Thoracic aorta (tissue), 2 donors: ENCODE data around the gene CD38. TPM values are rescaled to one million over a fixed set of nuclear protein-coding genes. Genes with fewer than 3 reads are reported as not detected.

Source experiments
- ATAC-seq: fragments of 150-250 bp; one replicate; pipeline ENCODE4 v1.8.0; 2017; ENCODE audit warnings: low read depth; ENCODE audit not compliant: insufficient number of reproducible peaks, low FRiP score
- DNase-seq: peaks from one replicate; pipeline ENCODE4 v3.0.0-alpha.2; 2020; ENCODE audit warnings: low spot score
- H3K27ac ChIP-seq, 2 donors: fragments of 200-600 bp; sonication (generic); 1 replicate in 1 of 2; 2 replicates in 1 of 2; pipeline ENCODE4 v1.5.1; 2016; ENCODE audit warnings: mild to moderate bottlenecking in 2 of 2, moderate library complexity in 2 of 2
- H3K27me3 ChIP-seq: fragments of 200-600 bp; sonication (generic); replicated peaks from 2 replicates; pipeline ENCODE4 v1.6.0; 2016; ENCODE audit warnings: mild to moderate bottlenecking; ENCODE audit not compliant: insufficient read depth
- H3K36me3 ChIP-seq: fragments of 200-600 bp; sonication (generic); one replicate; pipeline ENCODE4 v1.5.1; 2016
- H3K4me1 ChIP-seq, 2 donors: fragments of 200-600 bp; sonication (generic); 1 replicate in 1 of 2; 2 replicates in 1 of 2; pipeline versions ENCODE4 v1.5.1 to v1.6.0; 2016; ENCODE audit warnings: low read depth in 2 of 2, mild to moderate bottlenecking in 1 of 2; ENCODE audit not compliant: control insufficient read depth in 1 of 2
- H3K4me3 ChIP-seq: fragments of 200-600 bp; sonication (generic); 2 replicates; pipeline ENCODE4 v1.5.1; 2016; ENCODE audit warnings: mild to moderate bottlenecking
- H3K9me3 ChIP-seq: fragments of 200-600 bp; sonication (generic); 2 replicates; pipeline ENCODE4 v1.5.1; 2016
- total RNA-seq, 2 donors: library from RNA; depleted of rRNA; stranded (reverse); fragments of >200 nt; gene quantifications; one replicate each; pipeline versions ENCODE4 v1.1.0 to v1.2.3, GENCODE V29; 2016
- TF ChIP-seq, protein P1 (sequence below): fragments of 200-600 bp; sonication (generic); IDR thresholded peaks from one replicate; pipeline ENCODE4 v1.5.1; 2019; ENCODE audit warnings: antibody characterized with exemption

The CD38 gene
- total RNA-seq, 2 donors from 2014 or later: 3.2 to 7.8 TPM

DNA sequence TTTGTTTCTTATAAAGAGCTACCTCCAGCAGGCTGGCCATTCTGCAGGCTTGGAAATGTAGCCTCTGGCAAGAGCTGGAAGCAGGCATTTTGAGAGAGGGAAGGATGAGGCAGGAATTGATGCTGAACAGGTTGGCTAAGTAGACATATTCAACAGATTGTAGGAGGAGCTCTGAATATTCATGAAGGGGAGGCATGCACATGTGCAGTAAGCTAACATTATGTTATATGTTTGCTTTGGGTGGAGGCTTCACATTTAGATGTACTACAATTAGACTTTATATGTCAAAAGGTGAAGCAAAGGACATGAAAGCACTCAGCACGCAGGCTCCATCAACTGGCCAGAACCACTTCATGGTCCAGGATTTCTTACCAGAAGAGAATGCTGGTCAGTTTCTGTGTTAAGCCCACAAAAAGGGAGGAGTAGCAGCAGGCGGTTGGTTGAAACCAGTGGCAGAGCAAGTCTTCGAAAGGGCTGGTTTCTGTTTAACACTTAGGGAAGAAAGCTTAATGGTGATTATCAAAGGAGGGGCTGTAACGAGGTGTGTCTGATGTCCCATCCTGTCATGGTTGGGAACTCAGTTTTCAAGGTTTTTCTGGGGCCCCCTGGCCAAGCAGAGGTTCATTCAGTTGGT, 105.6 kb downstream of the CD38 start:
- TF ChIP-seq, protein P1, sequence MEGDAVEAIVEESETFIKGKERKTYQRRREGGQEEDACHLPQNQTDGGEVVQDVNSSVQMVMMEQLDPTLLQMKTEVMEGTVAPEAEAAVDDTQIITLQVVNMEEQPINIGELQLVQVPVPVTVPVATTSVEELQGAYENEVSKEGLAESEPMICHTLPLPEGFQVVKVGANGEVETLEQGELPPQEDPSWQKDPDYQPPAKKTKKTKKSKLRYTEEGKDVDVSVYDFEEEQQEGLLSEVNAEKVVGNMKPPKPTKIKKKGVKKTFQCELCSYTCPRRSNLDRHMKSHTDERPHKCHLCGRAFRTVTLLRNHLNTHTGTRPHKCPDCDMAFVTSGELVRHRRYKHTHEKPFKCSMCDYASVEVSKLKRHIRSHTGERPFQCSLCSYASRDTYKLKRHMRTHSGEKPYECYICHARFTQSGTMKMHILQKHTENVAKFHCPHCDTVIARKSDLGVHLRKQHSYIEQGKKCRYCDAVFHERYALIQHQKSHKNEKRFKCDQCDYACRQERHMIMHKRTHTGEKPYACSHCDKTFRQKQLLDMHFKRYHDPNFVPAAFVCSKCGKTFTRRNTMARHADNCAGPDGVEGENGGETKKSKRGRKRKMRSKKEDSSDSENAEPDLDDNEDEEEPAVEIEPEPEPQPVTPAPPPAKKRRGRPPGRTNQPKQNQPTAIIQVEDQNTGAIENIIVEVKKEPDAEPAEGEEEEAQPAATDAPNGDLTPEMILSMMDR: no peak
- peaks cover 0 to 6% of the 10 kb centered on the region in 2 donors for H3K4me1 ChIP-seq
- H3K27ac ChIP-seq: no peak overlapping the region
- no peaks in the 10 kb centered on the region for H3K36me3 ChIP-seq
- no peaks in the 10 kb centered on the region for H3K9me3 ChIP-seq
- DNase-seq (no peak), ATAC-seq (no peak)
- no peak overlapping the region for H3K4me3 ChIP-seq
- H3K27me3 ChIP-seq: no peaks in the 10 kb centered on the region

DNA sequence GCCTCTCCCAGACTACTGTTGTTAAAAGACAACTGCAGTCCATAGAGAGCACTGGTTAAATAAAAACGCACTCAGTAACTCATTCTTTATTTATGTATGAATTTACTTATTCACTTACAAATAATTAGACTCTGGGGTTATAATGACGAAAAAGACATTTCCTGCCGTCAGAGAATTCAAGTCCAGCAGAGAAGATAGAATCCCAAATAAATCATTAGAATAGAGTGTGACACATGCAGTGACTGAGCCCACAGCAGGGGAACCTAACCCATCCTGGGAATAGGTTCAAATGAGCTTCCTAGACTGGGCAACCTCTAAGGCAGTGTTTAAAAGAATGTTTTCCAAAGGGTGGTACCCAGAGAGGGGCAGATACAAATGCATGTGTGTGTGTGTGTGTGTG, 106.5 kb downstream of the CD38 start:
- ATAC-seq (no peak), DNase-seq (no peak)
- TF ChIP-seq, protein P1: no peak

DNA sequence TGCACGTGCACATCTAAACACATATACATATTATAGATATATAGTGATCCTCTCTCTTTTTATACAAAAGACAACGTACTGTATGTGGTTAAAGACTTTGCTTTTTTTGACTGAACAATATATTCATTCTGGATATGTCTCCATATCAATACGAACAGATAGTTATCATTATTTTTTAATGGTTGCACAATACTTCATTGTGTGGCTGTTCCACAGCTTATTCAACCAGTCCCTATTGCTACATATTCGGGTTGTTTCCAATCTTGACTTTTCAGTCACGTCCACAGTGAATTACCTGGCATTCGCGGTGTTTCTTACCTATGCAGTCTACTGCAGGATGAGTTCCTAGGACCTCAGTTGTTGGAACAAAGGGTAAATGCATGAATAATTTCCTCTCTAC, 107.3 kb downstream of the CD38 start:
- no peak for DNase-seq
- Histone ChIP-seq H3K36me3 (no peaks in the 10 kb centered on the region), H3K9me3 (no peaks in the 10 kb centered on the region), H3K4me1 (peaks cover 0 to 6% of the 10 kb centered on the region in 2 donors), H3K4me3 (no peak overlapping the region), H3K27ac (no peak overlapping the region), H3K27me3 (no peaks in the 10 kb centered on the region)
- no peak for ATAC-seq
- TF ChIP-seq, protein P1: no peak

More for the DNA sequence above, 106.5 kb downstream of the CD38 start:
- Histone ChIP-seq H3K27me3 (no peaks in the 10 kb centered on the region), H3K36me3 (no peaks in the 10 kb centered on the region), H3K4me3 (no peak overlapping the region), H3K27ac (no peak overlapping the region), H3K9me3 (no peaks in the 10 kb centered on the region), H3K4me1 (peaks cover 0 to 6% of the 10 kb centered on the region in 2 donors)

DNA sequence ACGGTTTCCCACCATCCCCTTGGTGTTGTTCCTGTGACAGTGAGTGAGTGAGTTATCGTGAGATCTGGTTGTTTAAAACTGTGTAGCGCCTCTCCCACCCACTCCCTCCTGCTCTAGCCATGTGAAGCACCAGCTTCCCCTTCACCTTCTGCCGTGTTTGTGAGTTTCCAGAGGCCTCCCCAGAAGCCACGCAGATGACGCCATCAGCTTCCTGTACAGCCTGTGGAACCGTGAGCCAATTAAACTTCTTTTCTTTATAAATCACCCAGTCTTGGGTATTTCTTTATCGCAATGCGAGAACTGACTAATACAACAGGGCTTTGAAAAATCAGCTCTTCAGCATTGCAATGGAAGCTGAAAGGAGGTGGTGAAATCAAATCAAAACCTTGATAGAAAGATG, 110.4 kb downstream of the CD38 start:
- H3K27me3 ChIP-seq: no peaks in the 10 kb centered on the region
- no peaks in the 10 kb centered on the region for H3K9me3 ChIP-seq
- no peak for DNase-seq
- no peaks in the 10 kb centered on the region for H3K36me3 ChIP-seq
- H3K4me3 ChIP-seq: no peak overlapping the region
- TF ChIP-seq, protein P1: no peak
- no peak for ATAC-seq
- H3K4me1 ChIP-seq: no peaks in the 10 kb centered on the region
- no peak overlapping the region for H3K27ac ChIP-seq

DNA sequence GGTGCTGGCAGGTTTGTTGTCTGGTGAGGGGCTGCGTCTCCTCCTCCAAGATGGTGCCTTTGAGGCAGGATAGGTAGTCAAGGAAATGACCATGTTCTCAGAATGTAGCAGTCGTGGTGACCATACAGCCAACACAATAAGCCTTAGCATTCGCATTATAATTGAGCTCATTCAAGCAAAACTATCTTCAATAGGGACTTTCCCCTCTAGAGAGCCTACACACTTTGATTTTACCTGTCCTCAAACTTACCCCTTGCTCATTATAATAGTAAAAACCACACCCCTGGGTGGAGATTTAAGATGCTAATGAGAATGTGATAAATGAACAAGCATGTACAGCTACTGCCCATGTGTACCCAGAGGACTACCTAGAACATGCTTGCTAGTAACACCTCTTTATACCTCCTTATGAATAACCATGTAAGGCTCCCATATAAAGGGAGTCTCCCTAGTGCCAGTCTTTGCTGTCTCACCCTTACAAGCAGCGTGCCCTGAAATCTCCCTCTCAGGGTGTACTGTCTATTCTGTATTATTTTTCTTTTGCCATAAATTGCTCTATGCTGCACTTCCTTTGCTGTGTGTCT, 112.2 kb downstream of the CD38 start:
- Histone ChIP-seq H3K27ac (no peak overlapping the region), H3K4me1 (no peaks in the 10 kb centered on the region), H3K4me3 (no peak overlapping the region), H3K36me3 (no peaks in the 10 kb centered on the region), H3K27me3 (no peaks in the 10 kb centered on the region), H3K9me3 (no peaks in the 10 kb centered on the region)
- TF ChIP-seq, protein P1: no peak
- ATAC-seq (no peak), DNase-seq (no peak)
